ENCODE measurements around the gene TMEM87B.
"Not testable (repeated sequence)": the region's sequence is repeated elsewhere in the genome, so short reads cannot be mapped to it uniquely, and the experiment has no call there.

Gene TMEM87B

GRCh38 chr2:112136096-112136495 is 81.0 kb downstream of the TMEM87B start:
- DNase-seq, result no peak

DNA sequence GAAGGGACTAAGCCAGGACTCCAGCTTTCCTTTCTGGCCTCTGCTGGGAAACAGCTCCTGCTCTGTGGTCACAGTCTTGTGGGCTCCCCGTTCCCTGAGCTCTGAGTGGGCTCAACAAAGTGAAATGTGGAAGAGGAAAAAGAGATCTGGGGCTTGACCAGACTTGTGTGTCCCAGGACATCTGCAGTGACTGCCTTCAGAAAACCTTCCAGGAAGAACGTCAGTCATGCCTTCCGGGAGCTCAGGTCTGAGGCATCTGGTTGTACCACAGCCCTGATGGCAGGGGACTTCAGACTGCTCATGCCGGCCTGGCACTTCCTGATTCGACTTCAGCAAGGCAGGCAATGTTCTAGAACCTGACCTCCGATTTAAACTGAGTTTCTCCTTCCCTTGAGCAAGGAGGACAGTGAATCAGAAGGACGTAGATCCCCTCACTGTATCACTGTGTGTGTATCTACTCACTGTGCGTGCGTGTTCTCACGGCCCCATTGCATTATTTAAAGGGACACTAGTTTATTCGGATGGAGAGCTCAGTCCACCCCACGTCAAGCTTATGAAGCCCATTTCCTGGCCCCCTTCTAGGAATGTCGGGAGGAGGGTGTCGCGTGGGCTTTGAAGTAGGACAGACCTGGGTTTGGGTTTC is 82.6 kb downstream of the TMEM87B start:
- no peak for DNase-seq

DNA sequence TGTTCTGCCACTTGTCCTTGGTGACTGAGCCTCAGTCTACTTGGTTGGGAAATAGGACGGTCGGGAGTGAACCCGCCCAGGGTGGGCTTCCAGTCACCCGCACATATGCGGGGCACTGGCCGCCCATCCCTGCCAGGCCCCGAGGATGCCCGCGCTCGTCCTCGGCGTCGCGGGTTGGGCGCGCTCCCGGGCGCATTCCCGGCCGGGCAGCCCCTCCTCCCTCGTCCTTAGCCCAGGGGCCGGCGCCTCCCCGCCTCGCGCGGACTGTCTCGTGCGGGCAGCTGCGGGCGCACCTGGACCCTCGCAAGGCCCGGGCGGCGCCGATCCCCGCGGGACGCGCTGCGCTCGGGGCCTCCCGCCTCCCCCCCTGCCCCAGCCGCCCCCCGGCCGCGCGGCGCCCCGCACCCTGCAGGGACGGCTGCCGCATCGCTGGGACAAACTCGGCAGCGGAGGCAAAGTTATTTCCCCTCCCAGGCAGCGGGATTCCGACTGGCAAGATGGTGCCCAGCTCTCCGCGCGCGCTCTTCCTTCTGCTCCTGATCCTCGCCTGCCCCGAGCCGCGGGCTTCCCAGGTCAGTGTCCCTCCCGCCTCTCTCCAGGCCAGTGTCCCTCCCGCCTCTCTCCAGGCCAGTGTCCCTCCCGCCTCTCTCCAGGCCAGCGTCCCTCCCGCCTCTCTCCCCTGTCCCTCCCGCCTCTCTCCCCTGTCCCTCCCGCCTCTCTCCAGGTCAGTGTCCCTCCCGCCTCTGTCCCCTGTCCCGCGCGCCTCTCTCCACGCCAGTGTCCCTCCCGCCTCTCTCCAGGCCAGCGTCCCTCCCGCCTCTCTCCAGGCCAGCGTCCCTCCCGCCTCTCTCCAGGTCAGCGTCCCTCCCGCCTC is 83.3 kb downstream of the TMEM87B start, which contains the start of gene FBLN7:
FBLN7 (plus strand) TSS at position 227 of the 874 bp plus-strand sequence; CDS start at position 498, 271 bp downstream.
- DNase-seq, result no peak

DNA sequence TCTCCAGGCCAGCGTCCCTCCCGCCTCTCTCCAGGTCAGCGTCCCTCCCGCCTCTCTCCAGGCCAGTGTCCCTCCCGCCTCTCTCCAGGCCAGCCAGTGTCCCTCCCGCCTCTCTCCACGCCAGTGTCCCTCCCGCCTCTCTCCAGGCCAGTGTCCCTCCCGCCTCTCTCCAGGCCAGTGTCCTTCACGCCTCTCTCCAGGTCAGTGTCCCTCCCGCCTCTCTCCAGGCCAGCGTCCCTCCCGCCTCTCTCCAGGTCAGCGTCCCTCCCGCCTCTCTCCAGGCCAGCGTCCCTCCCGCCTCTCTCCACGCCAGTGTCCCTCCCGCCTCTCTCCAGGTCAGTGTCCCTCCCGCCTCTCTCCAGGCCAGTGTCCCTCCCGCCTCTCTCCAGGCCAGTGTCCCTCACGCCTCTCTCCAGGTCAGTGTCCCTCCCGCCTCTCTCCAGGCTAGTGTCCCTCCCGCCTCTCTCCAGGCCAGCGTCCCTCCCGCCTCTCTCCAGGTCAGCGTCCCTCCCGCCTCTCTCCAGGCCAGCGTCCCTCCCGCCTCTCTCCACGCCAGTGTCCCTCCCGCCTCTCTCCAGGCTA is 84.1 kb downstream of the TMEM87B start:
- not testable (repeated sequence) for DNase-seq

GRCh38 chr2:112139661-112140204 is 84.7 kb downstream of the TMEM87B start:
- DNase-seq, result not testable (repeated sequence)

- DNase-seq, result no peak
Observed at GRCh38 chr2:112140205-112140802, 85.2 kb downstream of the TMEM87B start.

DNA sequence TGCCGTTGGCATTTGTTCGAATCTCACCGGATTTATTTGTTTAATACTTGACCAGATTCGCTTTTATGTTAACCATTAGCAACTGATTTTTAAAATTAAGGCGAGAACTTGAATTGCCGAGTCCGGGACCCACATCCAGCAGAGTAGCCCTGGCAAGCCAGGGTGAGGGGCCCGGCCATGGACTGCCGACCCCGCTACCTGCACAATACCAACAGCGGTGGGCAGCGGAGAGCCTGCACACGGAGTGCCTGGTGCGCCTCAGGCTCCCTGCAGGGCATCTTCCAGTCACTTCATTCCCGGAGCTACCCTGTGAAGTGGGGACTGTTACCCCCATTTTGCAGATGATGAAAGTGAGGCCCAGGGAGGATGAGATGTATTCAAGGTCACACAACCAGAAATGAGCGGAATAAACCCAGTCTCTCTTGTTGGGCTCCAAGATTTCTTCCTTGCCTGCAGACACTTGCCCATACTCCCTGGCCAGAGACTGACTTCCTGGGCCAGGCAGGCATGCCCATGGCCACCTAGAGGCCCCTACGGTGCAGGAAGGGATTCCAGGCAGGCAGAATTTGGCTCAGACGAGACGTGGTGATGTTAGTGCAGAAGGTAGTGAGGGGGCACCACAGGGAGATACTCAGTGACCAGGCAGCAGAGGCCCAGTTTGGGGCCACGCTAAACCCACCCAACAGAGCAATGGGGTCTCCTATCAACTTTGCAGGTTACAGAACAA is 86.0 kb downstream of the TMEM87B start:
- DNase-seq, result no peak

GRCh38 chr2:112141626-112142007 is 86.5 kb downstream of the TMEM87B start:
- DNase-seq, result no peak

DNA sequence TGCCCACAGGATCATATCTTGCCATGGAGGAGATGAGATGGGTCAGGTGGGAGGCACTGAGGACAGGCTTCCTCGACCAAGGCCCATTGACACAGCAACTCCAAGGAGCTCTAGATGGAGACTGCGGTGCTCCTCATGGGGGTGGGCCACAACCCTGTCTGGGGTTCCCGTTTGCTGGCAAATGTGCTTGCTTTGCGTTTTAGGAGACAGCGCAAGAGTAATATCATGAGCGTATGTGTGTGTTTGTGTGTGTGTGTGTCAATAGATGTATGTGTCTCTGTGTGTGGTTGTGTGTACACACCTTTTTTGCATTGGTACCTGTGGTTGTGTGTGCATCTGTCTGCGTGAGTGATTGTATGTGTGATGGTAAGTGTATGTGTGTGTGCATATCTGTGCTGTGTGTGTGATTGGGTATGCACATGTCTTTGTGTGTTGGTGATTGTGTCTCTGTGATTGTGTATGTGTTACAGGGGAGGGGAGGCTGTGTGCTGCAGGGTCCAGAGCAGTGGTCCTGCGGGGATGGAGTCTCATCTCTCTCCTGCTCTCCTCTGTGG is 87.5 kb downstream of the TMEM87B start:
- DNase-seq, result no peak

GRCh38 chr2:112143150-112143549 is 88.1 kb downstream of the TMEM87B start:
- no peak for DNase-seq

DNA sequence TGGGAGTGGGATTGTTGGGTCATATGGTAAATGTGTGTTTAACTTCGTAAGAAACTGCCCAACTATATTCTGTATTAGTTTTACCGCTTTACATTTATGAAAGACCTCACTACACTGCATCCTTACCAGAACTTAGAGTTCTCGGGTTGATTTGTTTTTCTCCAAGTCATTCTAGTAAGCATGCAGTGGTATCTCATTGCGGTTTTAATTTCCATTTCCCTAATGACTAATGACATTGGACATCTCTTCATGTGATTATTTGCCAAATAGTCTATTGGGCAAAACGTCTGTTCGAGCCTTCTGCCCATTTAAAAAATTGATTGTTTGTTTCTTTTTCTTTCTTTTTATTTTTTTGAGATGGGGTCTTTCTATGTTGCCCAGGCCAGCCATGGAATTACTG is 89.9 kb downstream of the TMEM87B start:
- no peak for DNase-seq

GRCh38 chr2:112147382-112148168 is 92.5 kb downstream of the TMEM87B start:
- DNase-seq, result no peak

- DNase-seq, result no peak
Observed at GRCh38 chr2:112148477-112148876, 93.4 kb downstream of the TMEM87B start.

DNA sequence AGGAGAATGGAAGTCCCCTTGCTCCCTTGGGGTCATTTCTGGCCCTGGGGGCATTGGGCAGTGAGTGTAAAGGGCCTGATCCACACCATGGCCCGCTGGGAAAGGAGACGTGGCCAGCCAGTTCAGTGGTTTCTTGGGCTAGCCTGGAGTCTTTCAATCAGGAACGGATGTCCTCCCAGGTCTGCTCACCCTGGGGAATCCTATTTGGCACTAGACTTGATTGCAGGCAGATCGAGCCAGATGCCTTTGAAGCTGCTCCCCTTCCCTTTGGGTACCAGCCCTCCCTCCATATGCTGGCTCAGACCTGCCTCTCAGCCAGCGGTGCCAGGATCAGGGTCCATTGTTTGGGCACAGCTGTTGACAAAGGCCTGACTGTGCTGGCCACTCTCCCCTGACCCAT is 94.1 kb downstream of the TMEM87B start:
- DNase-seq, result no peak

DNA sequence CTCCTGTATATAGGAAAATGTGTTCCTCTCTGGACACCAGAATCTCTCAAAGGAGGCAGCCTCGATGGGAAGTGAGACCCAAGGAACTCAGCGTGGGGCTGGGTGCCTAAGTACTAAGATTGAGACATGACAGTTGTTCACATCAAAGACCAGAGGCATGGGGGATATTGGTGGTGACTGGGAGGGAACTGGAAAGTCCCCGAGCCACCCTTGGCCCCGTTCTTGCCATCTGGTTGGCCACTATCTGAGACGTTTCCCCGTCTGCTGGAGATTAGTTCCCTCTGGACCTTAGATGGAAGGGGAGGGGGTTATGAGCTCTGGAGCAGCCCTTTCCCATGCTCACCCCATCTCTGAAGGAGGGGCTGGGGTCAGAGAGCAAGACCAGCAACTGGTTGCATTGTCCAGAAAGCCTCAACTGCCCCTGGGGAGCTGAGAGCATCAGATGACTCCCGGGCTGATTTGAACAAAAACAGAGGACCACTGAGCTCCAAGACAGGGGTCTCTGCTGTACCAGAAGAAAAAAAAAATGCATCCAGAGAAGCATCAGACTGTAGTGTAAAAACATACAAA is 94.9 kb downstream of the TMEM87B start:
- no peak for DNase-seq

DNA sequence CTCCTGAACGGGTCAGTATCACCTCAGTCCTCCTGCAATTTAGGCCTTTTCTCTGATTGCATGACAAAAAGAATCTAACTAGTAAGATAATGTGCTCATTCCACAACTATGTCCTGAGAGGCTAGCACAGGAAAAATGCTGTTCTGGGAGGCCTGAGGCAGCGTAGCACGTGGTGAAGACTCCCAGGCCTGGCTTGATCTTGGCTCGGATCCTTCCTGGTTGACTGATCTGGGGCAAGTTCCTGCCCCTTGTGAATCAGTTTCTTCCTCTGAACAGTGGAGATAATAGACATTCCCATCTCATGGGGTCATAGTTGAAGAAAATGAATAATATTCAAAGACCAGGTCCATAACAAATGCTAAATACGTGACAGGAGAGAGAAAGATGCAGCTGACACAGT is 95.4 kb downstream of the TMEM87B start:
- DNase-seq, result no peak

DNA sequence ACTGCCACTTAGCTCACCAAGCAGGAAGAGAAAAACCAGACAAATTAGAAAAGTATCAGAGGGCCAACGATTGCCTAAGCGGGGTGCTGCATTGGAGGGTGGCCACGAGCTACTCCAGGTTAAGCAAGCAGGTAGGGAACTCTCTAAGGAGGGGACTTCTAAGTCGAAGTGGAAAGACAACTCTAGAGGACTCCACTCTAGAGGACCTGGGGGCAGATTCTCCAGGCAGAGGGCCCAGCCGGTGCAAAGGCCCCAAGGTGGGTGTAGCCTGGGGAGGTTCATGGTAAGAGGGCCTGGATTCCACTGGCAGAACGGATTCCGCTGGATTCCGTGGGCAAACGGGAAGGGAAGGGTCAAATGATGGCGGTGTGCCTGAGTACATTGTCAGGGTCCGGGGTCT is 95.8 kb downstream of the TMEM87B start:
- no peak for DNase-seq

GRCh38 chr2:112151271-112151670 is 96.2 kb downstream of the TMEM87B start:
- DNase-seq, result no peak

DNA sequence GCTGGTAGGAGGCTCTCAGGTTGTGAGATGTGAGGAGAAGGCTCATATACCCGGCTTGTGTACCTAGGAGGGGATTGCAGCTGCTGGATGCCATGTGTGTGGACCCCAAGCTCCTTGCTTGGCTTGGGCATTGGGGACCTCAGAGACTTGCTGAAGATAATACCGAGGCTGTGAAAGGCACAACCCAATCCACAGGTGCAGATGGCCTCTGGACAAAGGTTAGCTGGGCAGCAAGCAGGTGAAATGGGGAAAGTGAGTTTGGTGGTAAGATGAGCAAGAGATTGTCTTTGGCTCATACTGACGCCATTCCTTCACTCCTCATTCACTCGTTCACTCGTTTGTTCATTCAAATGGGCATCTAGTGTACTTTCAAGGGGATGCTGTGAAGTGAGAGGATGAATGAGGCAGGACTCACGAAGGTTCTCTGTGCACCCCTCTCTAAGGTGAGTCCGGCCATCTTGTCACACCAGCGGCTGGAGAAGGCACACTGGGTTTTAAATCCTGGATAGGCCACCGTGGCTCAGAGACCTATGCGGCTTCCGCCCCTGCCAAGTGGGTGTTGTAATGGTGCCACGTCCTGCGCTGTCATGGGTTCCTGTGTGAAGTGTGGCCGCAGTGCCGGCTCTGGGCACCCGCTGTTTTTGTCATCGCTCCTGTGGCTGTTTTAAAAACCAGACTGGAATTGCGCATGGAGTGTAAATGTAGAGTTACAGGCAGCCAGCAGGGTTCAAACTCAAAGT is 96.8 kb downstream of the TMEM87B start:
- no peak for DNase-seq

DNA sequence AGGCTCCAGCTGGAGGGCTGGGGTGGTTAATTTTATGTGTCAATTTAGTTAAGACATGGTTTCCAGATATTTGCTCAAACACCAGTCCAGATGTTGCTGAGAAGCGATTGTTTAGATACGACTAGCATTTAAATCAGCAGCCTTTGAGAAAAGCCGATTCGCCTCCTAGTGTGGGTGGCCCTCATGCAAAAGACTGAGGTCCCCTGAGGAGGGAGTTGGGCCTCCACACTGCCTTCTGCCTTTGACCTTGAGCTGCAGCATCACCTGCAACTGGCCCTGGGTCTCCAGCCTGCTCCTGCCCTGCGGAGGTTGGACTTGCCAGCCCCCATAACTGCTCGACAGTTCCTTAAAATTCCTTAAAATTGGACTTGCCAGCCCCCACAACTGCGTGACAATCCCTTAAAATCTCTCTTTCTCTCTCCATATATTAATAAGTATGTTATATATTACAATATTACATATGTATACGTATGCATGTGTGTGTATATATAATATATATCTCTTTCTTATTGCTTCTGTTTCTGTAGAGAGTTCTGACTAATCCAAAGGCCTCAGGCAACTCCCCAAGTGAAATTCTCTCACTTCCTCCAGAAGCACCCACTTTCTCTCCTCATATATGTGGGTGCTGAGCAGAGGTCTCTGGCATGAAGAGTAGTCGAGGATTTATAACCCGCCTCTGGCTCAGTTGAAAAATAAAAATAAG is 97.6 kb downstream of the TMEM87B start:
- no peak for DNase-seq

Data from NCI-H1105 (cell line).